NCI-H146 treated with DMSO at 0.1 percent for 48 hours (cell line): ENCODE measurements around the gene SCLT1.
"Not testable (repeated sequence)": the region's sequence is repeated elsewhere in the genome, so short reads cannot be mapped to it uniquely, and the experiment has no call there.

ENCODE experiments used
- DNase-seq: peaks from one replicate; lab custom pipeline; 2025; ENCODE audit not compliant: unreplicated experiment; lab: John Stamatoyannopoulos, UW

The SCLT1 gene

GRCh38 chr4:129080129-129080528 is 13.2 kb downstream of the SCLT1 start:
- no peak for DNase-seq

- DNase-seq = no peak
Measured at GRCh38 chr4:129077326-129077725, 16.0 kb downstream of the SCLT1 start.

- DNase-seq = not testable (repeated sequence)
Measured at GRCh38 chr4:129069537-129069936, 23.8 kb downstream of the SCLT1 start.

- no peak for DNase-seq
Measured at GRCh38 chr4:129064717-129065116, 28.6 kb downstream of the SCLT1 start.

GRCh38 chr4:129063640-129064039 is 29.7 kb downstream of the SCLT1 start:
- no peak for DNase-seq

- no peak for DNase-seq
Measured at GRCh38 chr4:129062580-129062979, 30.8 kb downstream of the SCLT1 start.

GRCh38 chr4:129059028-129059427 is 34.3 kb downstream of the SCLT1 start:
- DNase-seq = no peak

- DNase-seq = no peak
Measured at GRCh38 chr4:129046055-129046959, 47.0 kb downstream of the SCLT1 start.

- no peak for DNase-seq
Measured at GRCh38 chr4:129043523-129043922, 49.8 kb downstream of the SCLT1 start.

GRCh38 chr4:129040471-129040870 is 52.9 kb downstream of the SCLT1 start:
- no peak for DNase-seq

- DNase-seq = no peak
Measured at GRCh38 chr4:129037093-129037492, 56.2 kb downstream of the SCLT1 start.

GRCh38 chr4:129014566-129015509 is 78.5 kb downstream of the SCLT1 start:
- DNase-seq = no peak

GRCh38 chr4:129008096-129008495 is 85.2 kb downstream of the SCLT1 start:
- DNase-seq = no peak

GRCh38 chr4:128986908-128987307 is 106.4 kb downstream of the SCLT1 start:
- no peak for DNase-seq

GRCh38 chr4:128986019-128986418 is 107.3 kb downstream of the SCLT1 start:
- DNase-seq = no peak

GRCh38 chr4:128983771-128984485 is 109.4 kb downstream of the SCLT1 start:
- DNase-seq = no peak

- no peak for DNase-seq
Measured at GRCh38 chr4:128981377-128981776, 112.0 kb downstream of the SCLT1 start.

GRCh38 chr4:128980816-128981326 is 112.5 kb downstream of the SCLT1 start:
- no peak for DNase-seq

- no peak for DNase-seq
Measured at GRCh38 chr4:128979934-128980333, 113.4 kb downstream of the SCLT1 start.

GRCh38 chr4:128978985-128979384 is 114.4 kb downstream of the SCLT1 start:
- DNase-seq = no peak

- no peak for DNase-seq
Measured at GRCh38 chr4:128974136-128974581, 119.2 kb downstream of the SCLT1 start.
